NCI-H1436 (cell line): Measurements from ENCODE around the gene PEX14.

Experiments used
- DNase-seq: peaks from one replicate; lab custom pipeline; 2025; lab: John Stamatoyannopoulos, UW

PEX14 gene

DNA sequence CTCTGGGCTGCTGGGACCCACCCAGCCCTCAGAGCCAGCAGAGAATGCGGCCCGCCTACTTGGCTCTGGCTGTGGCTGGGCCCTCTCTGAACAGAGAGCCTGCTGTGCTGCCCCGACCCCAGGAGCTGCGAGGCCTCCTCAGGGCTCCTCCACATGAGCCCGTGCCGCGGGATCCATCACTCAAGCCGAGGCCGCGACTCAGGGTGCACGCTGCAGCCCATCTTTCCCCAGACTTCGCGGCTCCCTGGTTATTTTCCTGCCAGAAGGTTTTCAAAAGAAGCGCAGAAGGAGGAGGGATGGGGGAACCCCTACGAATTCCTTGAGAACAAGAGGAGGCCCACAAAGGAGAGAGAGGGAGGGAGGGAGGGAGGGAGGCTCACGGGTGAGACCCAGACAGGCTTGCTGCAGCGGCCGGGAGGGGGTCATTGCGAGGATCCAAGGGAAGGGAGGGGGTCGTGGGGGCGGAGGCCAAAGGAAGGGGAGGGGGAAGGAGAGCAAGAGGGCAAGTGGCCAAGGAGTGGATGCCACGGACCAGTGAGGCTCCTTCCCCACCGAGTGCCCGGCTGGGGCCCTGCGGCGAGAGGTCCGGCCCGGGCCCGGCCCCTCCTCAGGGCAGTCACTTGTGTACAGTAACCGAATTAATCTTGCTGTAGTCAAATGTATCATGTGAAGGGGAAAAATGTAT lies 174.9 kb downstream of the PEX14 start:
- DNase-seq = no peak

GRCh38 chr1:10650556-10651388 lies 176.0 kb downstream of the PEX14 start:
- no peak for DNase-seq

DNA sequence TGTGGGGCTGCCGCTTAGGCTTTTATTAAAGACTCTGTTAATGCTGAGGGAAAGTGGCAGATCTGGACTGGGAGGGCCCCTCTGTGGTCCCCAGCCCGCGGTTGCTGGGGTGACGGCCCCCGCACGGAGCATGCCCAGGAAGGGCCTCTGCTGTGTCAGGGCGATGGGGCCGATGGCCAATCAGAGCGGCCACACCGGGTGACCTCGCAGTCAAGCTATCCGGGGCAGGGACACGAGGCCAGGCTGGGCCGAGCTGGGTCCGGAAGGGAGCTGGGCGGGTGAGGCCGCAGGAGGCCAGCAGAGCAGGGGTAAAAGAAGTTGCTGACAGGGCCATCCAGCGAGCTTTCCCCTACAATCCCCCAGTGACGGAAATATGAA lies 176.6 kb downstream of the PEX14 start:
- no peak for DNase-seq

GRCh38 chr1:10651793-10652192 lies 177.0 kb downstream of the PEX14 start:
- DNase-seq = no peak

- DNase-seq = no peak
Observed at GRCh38 chr1:10652626-10653025, 177.9 kb downstream of the PEX14 start.

GRCh38 chr1:10653370-10654125 lies 178.8 kb downstream of the PEX14 start:
- DNase-seq = no peak

- no peak for DNase-seq
Observed at GRCh38 chr1:10655002-10655401, 180.3 kb downstream of the PEX14 start.

DNA sequence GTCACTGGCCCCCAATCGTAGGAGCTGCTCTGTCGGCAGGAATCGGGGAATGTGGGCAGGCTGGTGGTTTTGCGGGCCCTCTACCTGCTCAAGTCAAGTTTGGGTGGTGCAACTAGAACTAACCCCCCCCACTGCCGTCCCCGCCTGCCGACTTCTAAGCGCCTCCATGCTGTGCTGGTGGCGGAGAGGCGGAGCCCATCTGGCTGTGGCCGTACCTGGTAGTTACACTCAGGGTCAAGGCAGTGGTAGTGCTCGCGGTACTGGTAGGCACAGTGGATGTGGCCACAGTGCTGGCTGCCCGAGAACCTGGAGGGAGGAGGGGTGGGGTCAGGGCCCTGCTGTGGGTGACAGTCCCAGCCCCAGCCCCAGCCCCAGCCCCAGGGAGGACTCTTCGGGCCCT lies 181.7 kb downstream of the PEX14 start:
- DNase-seq = no peak

DNA sequence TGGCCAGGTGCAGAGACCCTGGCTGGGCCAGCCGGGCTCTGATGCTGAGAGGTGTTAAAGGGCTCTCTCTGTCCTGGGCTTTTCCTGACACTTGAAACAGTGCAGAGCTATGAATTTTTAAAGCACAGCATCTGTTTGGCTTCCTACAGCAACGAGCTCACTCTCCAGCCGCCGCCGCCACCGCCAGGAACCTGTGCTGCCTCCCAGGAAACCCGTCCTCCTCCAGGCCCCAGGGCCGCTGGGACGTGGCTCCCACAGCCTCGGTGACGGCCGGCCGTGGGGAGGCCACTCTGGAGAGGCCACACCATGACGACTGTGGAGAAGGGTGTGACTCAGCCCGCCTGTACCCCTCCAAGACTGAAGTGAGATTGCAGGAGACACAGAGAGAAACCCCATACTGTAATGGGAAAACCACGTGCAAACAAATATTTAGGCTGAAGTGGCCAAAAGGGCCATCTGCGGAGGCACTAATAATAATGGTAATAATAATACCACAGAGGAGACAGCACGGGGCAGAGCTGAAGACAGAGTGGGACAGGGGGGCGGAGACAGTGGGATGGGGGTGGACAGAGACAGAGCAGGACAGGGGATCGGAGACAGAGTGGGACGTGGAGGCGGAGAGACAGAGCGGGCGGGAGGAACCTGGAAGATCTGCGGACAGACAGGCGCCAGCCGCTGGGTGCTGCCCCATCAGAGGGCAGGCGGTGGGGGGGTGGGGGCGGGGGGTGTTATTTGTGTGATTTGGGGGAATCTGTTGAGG lies 182.5 kb downstream of the PEX14 start:
- DNase-seq = no peak

GRCh38 chr1:10658396-10659066 lies 183.8 kb downstream of the PEX14 start:
- no peak for DNase-seq

- no peak for DNase-seq
Observed at GRCh38 chr1:10659218-10659617, 184.5 kb downstream of the PEX14 start.

GRCh38 chr1:10659646-10660540 lies 185.1 kb downstream of the PEX14 start:
- DNase-seq = no peak

DNA sequence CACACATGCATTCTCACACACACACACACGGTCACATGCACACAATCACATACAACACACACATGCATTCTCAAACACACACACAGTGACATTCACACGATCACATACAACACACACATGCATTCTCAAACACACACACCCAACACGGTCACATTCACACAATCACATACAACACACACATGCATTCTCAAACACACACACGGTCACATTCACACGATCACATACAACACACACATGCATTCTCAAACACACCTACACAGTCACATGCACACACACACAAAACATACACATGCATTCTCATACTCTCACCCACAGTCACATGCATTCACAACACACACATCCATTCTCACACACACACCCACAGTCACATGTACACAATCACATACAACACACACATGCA lies 186.7 kb downstream of the PEX14 start:
- no peak for DNase-seq

GRCh38 chr1:10662090-10662688 lies 187.4 kb downstream of the PEX14 start:
- no peak for DNase-seq

DNA sequence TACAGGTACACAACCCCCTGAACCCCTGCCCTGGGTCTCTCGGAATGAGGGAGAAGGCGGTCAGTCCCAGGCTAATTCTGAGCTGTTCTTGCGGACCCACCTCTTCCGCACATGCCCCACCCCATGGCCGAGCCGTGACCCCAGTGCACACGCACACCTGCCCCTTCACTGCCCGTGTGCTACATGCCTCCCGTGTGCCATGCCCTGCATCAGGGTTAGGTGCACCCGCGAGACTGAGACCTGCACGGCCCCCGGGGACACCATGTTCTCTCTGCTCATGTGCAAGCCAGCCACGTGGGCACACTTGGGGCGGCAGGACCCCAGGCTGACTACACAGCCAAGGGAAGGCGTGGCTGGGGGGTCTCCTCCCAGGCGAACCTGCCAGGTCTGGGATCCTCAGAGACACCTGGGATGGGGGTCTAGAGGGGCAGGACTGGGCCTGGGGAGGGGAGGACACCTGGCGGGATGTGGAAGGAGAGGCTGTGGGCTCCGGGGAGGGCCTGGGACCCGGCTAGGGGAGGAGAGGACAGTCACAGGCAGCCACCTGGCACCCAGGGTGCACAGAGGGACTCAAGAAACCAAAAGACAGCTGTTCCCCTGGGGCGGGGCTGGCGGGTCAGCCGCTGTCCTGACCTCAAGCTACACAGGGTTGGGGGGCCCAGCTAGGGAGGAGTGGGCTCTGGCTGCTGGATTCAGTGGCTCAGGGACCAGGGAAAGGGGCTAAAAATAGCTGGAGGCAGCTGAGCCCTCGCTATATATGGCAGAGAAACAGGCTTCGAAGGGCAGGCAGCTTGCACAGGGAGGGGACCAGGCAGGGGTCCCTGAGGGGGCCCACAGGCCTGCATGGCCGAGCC lies 188.3 kb downstream of the PEX14 start:
- DNase-seq = no peak

GRCh38 chr1:10663678-10664035 lies 188.9 kb downstream of the PEX14 start:
- no peak for DNase-seq

DNA sequence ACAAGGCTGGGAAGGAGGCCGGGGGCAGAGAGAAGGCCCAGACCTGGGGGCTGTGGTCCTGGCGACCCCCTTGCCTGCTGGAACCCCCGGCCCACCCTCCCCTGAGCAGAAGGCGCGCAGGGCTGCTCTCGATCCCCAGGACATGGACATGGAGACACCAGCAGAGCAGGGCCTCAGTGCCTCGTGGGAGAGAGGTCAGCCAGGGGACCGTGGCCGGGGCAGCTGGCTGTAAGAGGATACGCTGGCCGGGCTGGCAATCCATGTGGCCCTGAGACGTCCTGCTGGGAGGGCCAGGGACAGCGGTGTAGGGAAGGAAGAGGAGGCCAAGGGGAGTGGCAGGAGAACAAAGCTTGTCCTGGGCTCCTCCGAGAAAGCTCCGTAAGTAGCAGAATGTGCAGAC lies 189.5 kb downstream of the PEX14 start:
- DNase-seq = no peak

DNA sequence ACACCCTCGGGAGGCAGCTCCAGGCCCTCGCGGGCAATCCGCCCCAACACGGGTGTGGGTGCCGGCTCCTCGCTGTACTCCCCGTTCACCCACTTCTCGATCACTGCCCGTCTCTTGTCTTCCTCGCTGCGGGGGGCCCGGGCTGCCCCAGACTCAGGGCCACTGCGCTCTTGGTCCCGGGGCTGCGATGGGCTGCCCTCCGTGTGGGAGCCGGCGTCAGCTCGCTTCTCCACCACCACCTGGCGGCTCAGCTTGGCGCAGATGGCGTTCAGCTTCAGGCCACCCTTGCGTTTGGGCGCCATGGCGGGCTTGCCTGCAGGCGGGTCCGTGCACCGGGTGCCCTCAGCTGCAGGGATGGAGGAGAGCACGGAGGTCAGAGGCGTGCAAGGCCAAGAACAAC lies 190.5 kb downstream of the PEX14 start:
- no peak for DNase-seq
